NCI-H2196 (cell line): Measurements from ENCODE around the gene SERPINA5.
A peak's percentile ranks its signal among the peaks of the same experiment; 100 is the strongest.
"Not testable (repeated sequence)": the region's sequence is repeated elsewhere in the genome, so short reads cannot be mapped to it uniquely, and the experiment has no call there.

Experiments
- DNase-seq: peaks from one replicate; lab custom pipeline; 2025; ENCODE audit not compliant: unreplicated experiment; lab: John Stamatoyannopoulos, UW

Gene SERPINA5

DNA sequence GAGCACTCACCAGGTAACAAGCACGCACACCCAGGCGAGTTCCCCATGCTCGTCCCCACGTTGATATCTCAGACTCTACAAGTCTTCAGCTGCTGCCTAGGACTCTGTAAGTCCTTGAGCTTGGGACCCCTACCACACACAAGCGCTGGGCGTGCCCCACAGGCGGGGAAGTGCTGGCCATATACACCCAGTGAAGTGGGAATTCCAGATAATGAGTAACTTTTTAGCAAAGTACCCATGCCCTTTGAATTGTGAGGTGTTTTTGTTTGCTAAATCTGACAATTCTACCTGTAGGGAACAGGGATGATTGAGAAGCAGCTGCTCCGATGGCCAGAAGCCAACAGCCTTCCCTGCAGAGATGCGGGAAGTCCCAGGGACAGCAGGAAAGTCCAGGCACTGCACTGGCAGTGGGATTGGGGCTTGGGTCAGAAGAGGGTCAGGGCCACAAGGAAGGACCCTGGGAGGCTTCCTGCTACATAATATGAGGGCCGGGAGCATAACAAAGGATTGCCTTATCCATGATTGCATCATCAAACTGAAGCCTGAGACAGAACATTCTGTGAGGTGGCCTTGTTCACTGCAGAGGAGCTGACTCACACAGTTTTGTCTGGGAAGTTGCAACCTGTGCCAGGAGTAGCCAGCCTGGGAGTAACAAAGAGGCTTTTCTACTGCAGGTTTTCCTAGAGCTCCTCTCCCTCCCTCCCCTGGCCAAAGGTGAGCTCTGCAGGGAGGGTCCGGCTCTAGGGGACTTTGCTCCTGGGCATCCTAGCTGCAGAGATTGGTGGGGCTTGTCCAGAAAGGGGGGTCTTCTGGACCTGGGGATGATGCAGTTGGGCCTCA, 17.8 kb downstream of the SERPINA5 start:
- DNase-seq = peak; percentile 13

DNA sequence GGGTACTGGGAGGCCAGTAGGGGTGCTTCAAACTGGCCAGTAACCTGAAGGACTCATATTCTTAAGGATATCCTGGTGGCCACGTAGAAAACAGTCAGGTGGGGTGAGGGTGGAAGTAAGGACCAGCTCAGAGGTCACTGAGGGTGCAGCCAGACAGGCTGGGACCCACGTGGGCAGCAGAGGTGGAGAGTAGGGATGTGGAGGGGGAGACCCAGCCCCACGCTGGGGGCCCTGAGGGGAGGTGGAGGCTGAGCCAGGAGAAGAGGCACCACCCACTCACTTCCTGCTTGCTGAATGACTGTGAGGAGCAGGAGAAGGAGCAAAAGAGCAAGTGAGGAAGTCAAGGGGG, 18.4 kb downstream of the SERPINA5 start:
- DNase-seq = no peak

DNA sequence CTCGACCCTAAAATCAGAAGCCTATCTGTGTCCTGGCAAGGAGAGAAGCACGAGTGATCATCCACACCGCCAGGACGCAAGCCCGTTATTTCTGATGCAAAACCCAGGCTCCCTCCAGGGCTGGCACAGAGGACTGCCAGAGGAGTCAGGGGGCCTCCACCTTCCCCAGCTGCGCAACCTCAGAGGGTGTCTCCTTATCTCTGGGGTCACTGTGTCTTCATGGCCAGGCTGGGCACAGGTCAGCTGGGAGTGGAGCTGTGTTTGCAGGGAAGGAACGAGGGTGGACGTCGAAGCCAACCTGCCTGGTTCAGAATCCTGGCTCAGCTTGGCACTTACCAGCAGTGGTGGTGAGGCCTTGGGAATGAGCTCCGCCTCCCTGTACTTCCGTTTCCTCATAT, 18.9 kb downstream of the SERPINA5 start:
- no peak for DNase-seq

DNA sequence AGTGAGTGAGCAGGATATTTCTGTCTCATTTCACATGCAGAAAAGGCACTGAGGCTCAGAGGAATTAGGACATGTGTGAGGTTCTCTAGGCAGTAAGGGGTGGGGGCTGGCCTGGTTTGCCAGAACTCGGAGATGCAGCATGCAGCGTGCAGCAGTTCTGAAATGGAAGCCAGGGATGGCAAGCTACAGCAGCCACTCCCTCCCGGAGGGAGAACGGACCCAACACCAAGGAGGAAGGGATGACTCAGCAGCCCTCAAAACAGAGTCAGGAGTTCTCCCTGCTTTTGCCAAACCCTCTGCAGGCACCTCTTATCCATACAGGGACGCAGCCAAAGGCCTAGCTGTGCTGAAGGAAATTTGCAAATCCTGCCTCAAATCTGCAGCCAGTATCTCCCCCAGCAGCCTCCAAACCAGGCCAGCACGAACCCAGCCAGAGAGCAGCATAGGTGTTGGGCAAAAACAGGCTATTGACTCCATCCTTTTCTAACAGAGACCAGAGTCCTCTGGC, 20.7 kb downstream of the SERPINA5 start:
- no peak for DNase-seq

- DNase-seq = no peak
These were observed 21.5 kb downstream of the SERPINA5 start for GRCh38 chr14:94602722-94603121.

DNA sequence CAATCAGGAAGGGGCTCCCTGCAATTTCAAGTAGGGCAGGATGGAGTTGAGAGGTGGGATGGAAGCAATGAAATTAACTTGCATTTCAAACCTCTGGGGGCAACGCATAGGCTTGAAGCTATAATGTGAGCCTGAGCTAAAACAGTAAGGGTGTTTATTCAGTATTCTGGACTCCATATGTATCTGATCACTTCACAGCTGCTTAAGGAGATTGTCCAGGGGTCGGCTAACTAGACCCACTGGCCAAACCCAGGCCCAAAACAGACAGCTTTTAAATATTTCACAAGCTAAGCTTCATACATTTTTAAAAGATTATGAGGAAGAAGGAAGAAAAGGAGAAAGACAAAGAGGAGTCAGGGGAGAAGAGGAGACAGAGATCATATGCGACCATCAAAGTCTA, 24.1 kb downstream of the SERPINA5 start:
- no peak for DNase-seq

DNA sequence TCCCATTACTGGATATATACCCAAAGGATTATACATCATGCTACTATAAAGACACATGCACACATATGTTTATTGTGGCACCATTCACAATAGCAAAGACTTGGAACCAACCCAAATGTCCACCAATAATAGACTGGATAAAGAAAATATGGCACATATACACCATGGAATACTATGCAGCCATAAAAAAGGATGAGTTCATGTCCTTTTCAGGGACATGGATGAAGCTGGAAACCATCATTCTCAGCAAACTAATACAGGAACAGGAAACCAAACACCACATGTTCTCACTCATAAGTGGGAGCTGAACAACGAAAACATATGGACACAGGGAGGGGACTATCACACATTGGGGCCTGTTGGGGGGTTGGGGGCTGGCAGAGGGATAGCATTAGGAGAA, 27.7 kb downstream of the SERPINA5 start:
- DNase-seq = not testable (repeated sequence)

DNA sequence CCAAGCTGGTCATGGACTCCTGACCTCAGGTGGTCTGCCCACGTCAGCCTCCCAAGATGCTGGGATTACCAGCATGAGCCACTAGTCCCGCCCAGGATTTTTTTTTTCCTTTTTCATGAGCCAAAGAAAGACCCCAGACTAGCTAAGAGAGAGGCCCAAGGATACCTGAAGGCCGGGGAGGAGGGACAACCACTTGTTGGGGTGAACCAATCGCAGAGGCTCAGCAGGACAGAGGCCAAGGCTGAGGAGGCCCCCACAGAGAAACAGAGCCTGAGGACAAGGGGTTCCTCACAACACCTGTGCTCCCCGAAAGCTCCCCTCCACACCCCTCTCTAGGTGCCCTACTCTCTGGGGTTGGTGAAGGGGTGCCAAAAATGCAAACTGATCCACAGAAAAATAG, 30.0 kb downstream of the SERPINA5 start:
- no peak for DNase-seq

GRCh38 chr14:94612174-94612573, 30.9 kb downstream of the SERPINA5 start, which contains the start of gene SERPINA3:
TSS of gene SERPINA3 (plus strand) at chr14:94612391. CDS start at chr14:94614442, 2,051 bp downstream.
- no peak for DNase-seq

GRCh38 chr14:94612580-94613554, 31.6 kb downstream of the SERPINA5 start:
- DNase-seq = no peak

DNA sequence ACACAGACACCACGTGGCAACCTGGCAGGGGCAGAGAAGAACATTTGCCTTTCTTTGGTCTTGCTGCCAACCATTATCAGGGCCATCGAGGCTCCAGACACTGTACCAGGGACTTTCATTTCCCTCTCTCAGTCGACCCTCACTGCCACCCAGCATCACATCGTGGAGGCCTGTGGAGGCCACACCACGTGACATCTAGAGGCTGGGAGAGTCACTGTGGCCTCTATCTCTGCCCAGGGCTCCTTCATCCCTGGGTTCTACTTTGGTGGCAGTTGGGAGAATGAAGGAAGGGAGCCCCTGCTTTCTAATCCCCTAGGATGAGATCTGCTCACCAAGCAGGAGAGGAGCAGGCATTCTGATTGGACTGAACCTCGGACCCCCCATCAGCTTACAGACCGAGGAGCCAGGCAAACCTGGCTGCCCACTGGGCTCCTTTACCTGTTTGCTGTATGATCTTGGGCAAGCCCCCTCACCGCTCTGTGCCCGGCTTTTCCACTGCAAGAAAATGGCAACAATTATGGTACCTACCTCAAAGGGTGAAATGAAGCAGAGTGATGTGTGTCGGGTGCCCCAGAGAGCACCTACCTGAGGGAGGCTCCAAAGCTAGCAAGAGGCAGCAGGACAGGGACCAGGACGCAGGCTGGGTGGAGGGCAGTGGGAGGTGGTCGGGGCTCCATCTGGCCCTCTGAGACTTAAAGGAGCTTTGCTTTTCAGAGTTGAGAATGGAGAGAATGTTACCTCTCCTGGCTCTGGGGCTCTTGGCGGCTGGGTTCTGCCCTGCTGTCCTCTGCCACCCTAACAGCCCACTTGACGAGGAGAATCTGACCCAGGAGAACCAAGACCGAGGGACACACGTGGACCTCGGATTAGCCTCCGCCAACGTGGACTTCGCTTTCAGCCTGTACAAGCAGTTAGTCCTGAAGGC, 32.8 kb downstream of the SERPINA5 start:
- DNase-seq = no peak

DNA sequence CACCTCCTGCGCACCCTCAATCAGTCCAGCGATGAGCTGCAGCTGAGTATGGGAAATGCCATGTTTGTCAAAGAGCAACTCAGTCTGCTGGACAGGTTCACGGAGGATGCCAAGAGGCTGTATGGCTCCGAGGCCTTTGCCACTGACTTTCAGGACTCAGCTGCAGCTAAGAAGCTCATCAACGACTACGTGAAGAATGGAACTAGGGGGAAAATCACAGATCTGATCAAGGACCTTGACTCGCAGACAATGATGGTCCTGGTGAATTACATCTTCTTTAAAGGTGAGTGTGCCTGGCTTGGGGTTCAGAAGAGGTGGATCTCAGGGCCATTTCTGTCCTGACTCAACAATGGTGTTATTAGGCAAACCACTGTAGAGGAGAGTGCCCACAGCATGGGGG, 33.6 kb downstream of the SERPINA5 start:
- DNase-seq = no peak

GRCh38 chr14:94615254-94615653, 34.0 kb downstream of the SERPINA5 start:
- no peak for DNase-seq

GRCh38 chr14:94615823-94616570, 34.8 kb downstream of the SERPINA5 start:
- DNase-seq = no peak

DNA sequence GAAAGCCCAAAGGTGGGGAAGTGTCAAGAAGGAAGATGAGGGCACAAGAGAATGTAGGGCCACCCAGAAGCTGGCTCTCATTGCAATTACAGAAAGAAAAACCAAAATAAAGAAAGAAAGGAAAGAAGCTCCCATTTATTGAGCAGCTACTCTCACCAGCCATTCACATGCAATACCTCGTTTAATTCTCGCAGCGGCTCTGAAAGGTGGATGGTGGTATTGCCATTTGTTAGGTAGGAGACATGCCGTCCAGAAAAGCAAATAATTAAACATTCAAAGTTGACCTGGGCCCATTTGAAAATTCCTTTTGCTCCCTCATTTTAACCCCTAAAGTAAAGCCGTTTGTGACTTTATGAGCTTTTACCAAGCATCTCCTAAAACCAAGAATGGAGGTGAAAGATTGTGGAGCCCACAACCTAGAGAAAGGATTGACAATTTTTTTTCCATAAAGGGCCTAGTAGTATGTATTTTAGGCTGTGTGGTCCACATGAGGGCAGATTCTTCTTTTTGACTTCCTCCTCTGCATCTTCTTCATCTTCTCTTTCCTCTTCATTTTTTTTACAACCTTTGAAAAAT, 36.2 kb downstream of the SERPINA5 start:
- no peak for DNase-seq

DNA sequence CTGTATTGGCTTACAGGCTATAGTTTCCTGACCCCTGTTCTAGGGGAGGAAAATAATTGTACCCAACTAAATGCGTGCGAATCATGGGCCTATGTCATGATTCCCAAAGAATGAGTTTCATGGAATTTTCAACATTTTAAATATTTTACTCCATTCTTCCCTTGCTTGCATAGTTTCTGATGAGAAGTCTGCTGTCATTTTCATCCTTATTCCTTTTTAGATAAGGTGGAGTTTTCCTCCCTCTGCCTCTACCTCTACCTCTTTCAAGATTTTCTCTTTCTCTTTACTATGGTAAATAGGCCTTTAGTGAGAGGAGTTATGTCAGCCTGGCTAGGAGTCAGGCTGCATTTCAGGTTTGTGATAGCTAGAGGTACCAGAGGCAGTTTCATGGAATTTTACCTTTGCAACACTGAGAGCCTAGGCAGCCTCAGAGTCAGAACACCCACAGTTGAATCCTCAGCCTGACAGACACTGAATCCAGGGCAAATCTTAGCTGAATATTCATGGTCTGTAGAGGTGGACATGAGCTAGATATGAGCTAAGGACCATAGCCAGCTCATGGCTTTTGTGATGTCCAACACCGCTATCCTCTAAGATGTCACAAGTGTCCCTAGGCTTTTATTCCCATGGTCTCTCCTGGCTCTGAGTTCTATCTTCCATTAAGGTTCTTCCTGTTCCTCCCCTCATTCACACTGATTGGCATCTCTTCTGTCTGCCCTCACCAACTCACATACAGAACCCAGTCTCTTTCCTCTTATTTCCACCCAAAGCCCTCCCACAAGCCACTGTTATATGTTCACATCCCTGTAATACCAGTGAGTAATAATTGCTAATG, 37.0 kb downstream of the SERPINA5 start:
- no peak for DNase-seq

GRCh38 chr14:94619297-94619696, 38.1 kb downstream of the SERPINA5 start:
- DNase-seq = no peak

DNA sequence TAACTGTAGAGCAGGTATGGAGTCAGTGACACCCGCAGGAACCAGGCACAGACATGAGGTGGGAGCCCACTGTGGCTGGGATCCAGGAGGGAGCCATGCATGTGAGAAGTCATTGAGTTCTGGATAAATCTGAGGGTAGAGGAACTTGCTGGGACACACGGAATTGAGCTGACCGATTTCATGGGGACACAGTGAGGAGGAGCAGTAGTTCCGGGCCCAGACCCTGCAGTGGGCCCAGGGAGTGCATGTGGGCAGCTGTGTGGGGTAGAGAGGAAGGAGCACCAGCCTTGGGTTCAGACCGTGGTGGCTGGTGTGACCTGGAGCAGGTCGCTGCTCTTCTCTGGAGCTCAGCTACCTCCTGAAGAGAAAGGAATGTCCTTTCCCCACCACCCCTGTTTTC, 39.4 kb downstream of the SERPINA5 start:
- no peak for DNase-seq
